GM12875 (cell line): ENCODE data around the gene DOCK10.

Source experiments
- H3K4me3 ChIP-seq: one replicate; pipeline ENCODE4 v1.5.1; 2011; ENCODE audit warnings: low read depth, low read length, control low read depth
- TF ChIP-seq, protein P1 (sequence below): IDR thresholded peaks from 2 replicates; pipeline ENCODE4 v1.5.1; 2011; ENCODE audit warnings: low read depth, mild to moderate bottlenecking, control low read depth, inconsistent platforms, low read length, moderate library complexity, borderline replicate concordance; ENCODE audit not compliant: insufficient read depth

DOCK10 gene

DNA sequence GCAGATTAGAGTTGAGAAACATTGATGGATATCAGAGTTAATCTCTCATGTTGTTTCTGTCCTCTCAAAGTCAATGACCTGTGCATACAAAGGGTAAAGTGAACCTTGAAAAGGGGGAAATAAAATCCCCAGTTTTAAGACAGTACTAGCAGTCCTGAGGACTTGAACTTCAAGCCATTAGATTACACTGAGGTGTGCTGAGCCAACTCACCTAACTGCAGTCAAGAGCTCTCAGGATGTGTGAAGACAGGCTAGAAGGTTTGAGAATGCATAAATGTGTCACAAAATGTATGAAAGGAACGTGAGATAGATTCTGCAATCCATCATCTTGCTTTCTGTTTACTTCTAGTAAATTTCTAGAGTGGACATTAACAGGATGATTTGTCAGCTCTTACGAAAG, 35.5 kb downstream of the DOCK10 start:
- no peak overlapping the region for H3K4me3 ChIP-seq
- TF ChIP-seq, protein P1, sequence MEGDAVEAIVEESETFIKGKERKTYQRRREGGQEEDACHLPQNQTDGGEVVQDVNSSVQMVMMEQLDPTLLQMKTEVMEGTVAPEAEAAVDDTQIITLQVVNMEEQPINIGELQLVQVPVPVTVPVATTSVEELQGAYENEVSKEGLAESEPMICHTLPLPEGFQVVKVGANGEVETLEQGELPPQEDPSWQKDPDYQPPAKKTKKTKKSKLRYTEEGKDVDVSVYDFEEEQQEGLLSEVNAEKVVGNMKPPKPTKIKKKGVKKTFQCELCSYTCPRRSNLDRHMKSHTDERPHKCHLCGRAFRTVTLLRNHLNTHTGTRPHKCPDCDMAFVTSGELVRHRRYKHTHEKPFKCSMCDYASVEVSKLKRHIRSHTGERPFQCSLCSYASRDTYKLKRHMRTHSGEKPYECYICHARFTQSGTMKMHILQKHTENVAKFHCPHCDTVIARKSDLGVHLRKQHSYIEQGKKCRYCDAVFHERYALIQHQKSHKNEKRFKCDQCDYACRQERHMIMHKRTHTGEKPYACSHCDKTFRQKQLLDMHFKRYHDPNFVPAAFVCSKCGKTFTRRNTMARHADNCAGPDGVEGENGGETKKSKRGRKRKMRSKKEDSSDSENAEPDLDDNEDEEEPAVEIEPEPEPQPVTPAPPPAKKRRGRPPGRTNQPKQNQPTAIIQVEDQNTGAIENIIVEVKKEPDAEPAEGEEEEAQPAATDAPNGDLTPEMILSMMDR, result no peak

DNA sequence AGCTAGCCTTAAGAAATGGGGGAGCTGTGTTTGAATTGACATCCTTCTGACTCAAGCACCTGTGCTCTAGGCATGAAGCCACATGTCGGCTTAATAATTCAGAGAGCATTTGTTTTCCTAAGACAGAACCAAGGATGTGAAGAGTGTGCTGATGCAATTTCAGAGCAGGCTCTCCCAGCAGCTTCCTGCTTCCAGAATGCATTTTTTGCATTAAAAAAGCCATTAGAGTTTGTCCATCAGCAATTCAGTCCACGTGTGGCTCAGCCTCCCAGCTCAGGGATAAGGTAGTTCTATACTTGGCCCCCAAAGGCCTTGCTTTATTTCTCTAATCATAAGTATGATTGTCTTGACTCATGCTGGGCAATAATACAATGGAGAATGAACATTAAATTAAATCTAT, 37.7 kb downstream of the DOCK10 start:
- H3K4me3 ChIP-seq, result no peak overlapping the region
- TF ChIP-seq, protein P1, result no peak

DNA sequence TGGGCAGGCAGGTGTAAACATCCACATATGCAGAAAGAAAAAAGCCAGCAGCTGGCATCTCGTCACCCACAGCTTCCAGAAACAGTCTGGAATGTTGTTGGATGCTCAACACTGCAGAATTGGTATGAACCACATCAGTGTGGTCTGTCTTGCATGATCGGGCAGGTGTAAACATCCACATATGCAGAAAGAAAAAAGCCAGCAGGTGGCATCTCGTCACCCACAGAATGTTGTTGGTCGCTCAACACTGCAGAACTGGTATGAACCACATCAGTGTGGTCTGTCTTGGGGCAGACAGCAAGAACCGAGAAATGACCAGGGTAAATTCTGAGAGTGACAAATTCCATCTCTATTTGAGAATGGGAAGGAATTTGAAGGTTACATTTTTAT, 39.6 kb downstream of the DOCK10 start:
- no peak overlapping the region for H3K4me3 ChIP-seq
- TF ChIP-seq, protein P1, result peak; percentile 31; the same call in 1 of the 2 replicates

DNA sequence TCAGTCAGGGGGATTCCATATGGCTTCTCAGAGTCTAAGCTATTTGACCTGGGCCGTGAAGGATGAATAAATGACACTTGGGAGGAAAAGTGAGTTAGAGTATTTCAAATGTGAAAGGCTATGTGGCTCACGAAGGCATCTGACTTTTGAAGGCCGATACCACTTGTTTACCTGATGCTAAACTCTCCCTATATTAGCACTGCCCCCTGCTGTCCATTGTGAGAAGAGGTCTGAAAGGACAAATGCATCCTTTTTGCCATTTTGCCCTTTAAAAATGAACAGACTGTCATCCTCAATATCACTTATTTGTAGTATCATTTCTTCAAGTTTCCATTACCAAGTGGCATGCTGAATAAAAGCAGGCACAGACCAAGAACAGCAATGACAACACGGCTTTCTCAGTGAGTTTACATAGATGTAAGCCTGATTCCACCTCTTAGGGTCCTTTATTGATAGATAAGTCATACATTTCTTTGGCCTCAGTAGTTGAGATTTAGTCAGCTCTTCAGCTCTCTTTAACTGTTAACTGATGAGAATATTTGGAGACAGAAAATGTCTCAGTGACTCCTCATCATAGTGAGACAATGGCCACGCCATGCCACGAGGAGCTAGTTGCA, 40.1 kb downstream of the DOCK10 start:
- TF ChIP-seq, protein P1, result peak; percentile 76
- no peak overlapping the region for H3K4me3 ChIP-seq

DNA sequence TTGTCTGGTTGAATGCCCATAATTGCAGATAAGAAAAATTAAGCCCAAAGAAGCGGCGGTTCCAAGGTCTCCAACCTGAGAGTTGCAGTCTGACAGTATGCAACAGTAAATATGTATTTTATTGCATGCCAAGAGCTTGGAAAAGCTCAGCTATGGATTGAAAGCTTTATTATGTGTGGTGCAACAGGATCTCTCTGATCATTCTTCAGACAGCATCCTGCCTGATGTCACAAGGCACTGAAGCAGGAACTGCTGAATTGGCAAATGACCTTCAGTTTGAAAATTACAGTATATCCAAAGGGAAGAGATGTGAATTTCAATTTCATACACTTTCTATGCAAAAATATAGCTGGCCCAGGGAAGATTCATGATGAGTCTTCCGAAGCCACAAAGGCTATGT, 42.5 kb downstream of the DOCK10 start:
- TF ChIP-seq, protein P1, result no peak
- H3K4me3 ChIP-seq, result no peak overlapping the region

DNA sequence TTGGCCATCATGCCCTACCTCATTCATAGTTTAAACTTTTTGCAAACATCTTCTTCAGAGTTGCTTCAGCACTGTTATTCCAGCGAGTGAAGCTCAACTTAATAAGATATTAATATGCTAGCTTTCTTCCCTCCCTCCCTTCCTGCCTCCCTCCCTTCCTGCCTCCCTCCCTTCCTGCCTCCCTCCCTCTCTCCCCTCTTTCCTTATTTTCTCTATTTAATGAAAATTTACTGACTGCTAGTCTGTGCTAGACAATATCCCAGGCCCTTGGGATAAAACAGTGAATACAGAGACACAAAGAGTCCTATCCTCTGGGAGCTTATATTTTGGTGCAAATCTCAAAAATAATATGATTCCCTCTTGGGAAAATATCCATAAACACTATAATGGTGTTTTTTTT, 42.9 kb downstream of the DOCK10 start:
- TF ChIP-seq, protein P1, result no peak

DNA sequence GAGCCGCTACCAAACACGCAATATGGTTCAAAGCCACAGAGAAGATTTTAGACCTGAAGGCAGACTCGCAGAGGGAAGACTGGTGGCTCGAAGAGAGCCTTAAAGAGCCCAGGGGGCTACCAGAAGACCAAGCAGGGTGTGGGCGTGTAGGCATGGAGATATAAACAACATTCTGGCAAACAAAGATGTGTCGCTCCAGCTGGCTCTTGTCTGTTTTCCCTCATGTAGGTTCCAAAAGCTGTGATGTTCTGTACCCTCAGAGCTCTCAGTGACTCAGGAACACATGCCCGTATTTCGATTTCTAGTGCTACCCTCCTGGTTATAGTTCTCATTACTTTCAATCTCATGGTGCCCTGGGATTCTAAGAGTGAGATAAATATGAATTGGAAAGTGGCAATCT, 44.5 kb downstream of the DOCK10 start:
- TF ChIP-seq, protein P1, result no peak
- no peak overlapping the region for H3K4me3 ChIP-seq

More for the DNA sequence above, 42.9 kb downstream of the DOCK10 start:
- no peak overlapping the region for H3K4me3 ChIP-seq
